Panc1 (cell line): ENCODE results near the gene LCE1F.

ENCODE experiments used
- POLR2AphosphoS5 ChIP-seq: IDR thresholded peaks from 2 replicates; pipeline ENCODE4 v1.6.1; 2012; ENCODE audit warnings: mild to moderate bottlenecking, low read depth, low read length, moderate library complexity
- SIN3A ChIP-seq: IDR thresholded peaks from 2 replicates; pipeline ENCODE4 v1.6.1; 2012; ENCODE audit warnings: low read depth, mild to moderate bottlenecking, low read length, moderate library complexity, borderline replicate concordance; ENCODE audit not compliant: insufficient read depth
- TCF7L2 ChIP-seq: IDR thresholded peaks from 2 replicates; pipeline ENCODE4 v1.6.1; 2011; ENCODE audit warnings: mild to moderate bottlenecking, low read depth, low read length, inconsistent platforms
- TF ChIP-seq, protein P1 (sequence below): fragments of 450-650 bp; IDR thresholded peaks from 2 replicates; pipeline ENCODE4 v1.5.1; 2017; ENCODE audit warnings: mild to moderate bottlenecking
- TF ChIP-seq, protein P2 (sequence below), 2 experiments: IDR thresholded peaks; 2 replicates each; pipeline ENCODE4 v1.6.1; 2011 to 2012; ENCODE audit warnings: low read depth in 2 of 2, control low read depth in 1 of 2, low read length in 1 of 2, mild to moderate bottlenecking in 1 of 2, moderate library complexity in 1 of 2; ENCODE audit not compliant: insufficient read depth in 1 of 2

DNA sequence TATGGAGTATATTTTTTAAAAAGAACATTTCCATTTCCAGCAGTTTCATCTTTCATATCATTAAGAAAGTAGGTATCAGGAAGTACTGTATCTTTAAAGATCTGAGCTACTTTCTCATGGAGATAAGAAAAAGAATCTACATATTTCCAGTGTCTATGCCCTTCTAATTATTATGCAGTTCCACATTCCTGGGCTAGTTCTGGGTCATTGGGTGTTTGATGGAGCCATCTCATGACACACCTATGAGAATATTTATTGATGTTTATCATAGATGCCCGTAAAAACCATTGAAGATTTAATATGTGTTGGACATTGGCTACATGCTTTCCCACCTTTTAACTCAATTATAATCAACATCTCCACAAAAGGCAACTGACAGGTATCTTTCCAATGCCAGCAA lies 46.0 kb upstream of the LCE1F start:
- TF ChIP-seq, protein P1, sequence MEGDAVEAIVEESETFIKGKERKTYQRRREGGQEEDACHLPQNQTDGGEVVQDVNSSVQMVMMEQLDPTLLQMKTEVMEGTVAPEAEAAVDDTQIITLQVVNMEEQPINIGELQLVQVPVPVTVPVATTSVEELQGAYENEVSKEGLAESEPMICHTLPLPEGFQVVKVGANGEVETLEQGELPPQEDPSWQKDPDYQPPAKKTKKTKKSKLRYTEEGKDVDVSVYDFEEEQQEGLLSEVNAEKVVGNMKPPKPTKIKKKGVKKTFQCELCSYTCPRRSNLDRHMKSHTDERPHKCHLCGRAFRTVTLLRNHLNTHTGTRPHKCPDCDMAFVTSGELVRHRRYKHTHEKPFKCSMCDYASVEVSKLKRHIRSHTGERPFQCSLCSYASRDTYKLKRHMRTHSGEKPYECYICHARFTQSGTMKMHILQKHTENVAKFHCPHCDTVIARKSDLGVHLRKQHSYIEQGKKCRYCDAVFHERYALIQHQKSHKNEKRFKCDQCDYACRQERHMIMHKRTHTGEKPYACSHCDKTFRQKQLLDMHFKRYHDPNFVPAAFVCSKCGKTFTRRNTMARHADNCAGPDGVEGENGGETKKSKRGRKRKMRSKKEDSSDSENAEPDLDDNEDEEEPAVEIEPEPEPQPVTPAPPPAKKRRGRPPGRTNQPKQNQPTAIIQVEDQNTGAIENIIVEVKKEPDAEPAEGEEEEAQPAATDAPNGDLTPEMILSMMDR = no peak
- TF ChIP-seq SIN3A = no peak
- no peak for TF ChIP-seq POLR2AphosphoS5
- TF ChIP-seq, protein P2, sequence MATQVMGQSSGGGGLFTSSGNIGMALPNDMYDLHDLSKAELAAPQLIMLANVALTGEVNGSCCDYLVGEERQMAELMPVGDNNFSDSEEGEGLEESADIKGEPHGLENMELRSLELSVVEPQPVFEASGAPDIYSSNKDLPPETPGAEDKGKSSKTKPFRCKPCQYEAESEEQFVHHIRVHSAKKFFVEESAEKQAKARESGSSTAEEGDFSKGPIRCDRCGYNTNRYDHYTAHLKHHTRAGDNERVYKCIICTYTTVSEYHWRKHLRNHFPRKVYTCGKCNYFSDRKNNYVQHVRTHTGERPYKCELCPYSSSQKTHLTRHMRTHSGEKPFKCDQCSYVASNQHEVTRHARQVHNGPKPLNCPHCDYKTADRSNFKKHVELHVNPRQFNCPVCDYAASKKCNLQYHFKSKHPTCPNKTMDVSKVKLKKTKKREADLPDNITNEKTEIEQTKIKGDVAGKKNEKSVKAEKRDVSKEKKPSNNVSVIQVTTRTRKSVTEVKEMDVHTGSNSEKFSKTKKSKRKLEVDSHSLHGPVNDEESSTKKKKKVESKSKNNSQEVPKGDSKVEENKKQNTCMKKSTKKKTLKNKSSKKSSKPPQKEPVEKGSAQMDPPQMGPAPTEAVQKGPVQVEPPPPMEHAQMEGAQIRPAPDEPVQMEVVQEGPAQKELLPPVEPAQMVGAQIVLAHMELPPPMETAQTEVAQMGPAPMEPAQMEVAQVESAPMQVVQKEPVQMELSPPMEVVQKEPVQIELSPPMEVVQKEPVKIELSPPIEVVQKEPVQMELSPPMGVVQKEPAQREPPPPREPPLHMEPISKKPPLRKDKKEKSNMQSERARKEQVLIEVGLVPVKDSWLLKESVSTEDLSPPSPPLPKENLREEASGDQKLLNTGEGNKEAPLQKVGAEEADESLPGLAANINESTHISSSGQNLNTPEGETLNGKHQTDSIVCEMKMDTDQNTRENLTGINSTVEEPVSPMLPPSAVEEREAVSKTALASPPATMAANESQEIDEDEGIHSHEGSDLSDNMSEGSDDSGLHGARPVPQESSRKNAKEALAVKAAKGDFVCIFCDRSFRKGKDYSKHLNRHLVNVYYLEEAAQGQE (IDR thresholded peaks at IDR 0.05; ENCODE audit: insufficient read depth in 1 of 2, low read depth in 2 of 2, low read length in 1 of 2) = no peak
- no peak for TF ChIP-seq TCF7L2
